ENCODE data around the gene WDPCP.

WDPCP gene

GRCh38 chr2:63572001-63572400 is 16.3 kb downstream of the WDPCP start:
- H3K27ac ChIP-seq (ENCODE audit: low read depth, low read length): no peak overlapping the region
- no peak overlapping the region for H3K4me2 ChIP-seq (ENCODE audit: low read length)
- H3K9me2 ChIP-seq (replicated peaks; ENCODE audit: control insufficient read depth, low read length): no peaks in the 10 kb centered on the region
- no peaks in the 10 kb centered on the region for H3K27me3 ChIP-seq (ENCODE audit: control insufficient read depth, low read length)
- peaks cover 8% of the 10 kb centered on the region; the same call in 1 of the 2 replicates for H3K9me3 ChIP-seq (ENCODE audit: control insufficient read depth, insufficient read depth, low read length)
- no peaks in the 10 kb centered on the region; the same call in 1 of the 2 replicates for H3K36me3 ChIP-seq (ENCODE audit: control insufficient read depth, low read length)
- peaks cover 20% of the 10 kb centered on the region for H3K79me2 ChIP-seq (ENCODE audit: control insufficient read depth, low read length)
- no peaks in the 10 kb centered on the region for H3F3A ChIP-seq (ENCODE audit: control insufficient read depth, insufficient read depth)
- no peak overlapping the region for H3K4me3 ChIP-seq (ENCODE audit: low read length)
- TF ChIP-seq CTCF (IDR thresholded peaks at IDR 0.05; ENCODE audit: low read depth, low read length, poor library complexity, severe bottlenecking): no peak
- TF ChIP-seq EZH2phosphoT487 (IDR thresholded peaks at IDR 0.05; ENCODE audit: borderline replicate concordance, low read length): no peak
- no peaks in the 10 kb centered on the region for H3K4me1 ChIP-seq (ENCODE audit: control insufficient read depth, low read length)
- H4K20me1 ChIP-seq (ENCODE audit: control insufficient read depth, insufficient read depth, low read depth, low read length): no peaks in the 10 kb centered on the region

GRCh38 chr2:63571291-63571690 is 17.0 kb downstream of the WDPCP start:
- TF ChIP-seq CTCF (IDR thresholded peaks at IDR 0.05; ENCODE audit: low read depth, low read length, poor library complexity, severe bottlenecking) (no peak), EZH2phosphoT487 (IDR thresholded peaks at IDR 0.05; ENCODE audit: borderline replicate concordance, low read length) (no peak)
- Histone ChIP-seq H3K27ac (ENCODE audit: low read depth, low read length) (no peak overlapping the region), H3K79me2 (ENCODE audit: control insufficient read depth, low read length) (peaks cover 15% of the 10 kb centered on the region), H3K36me3 (ENCODE audit: control insufficient read depth, low read length) (no peaks in the 10 kb centered on the region; the same call in 1 of the 2 replicates), H3F3A (ENCODE audit: control insufficient read depth, insufficient read depth) (no peaks in the 10 kb centered on the region), H3K9me3 (ENCODE audit: control insufficient read depth, insufficient read depth, low read length) (peaks cover 13% of the 10 kb centered on the region; the same call in 1 of the 2 replicates), H4K20me1 (ENCODE audit: control insufficient read depth, insufficient read depth, low read depth, low read length) (no peaks in the 10 kb centered on the region), H3K4me1 (ENCODE audit: control insufficient read depth, low read length) (no peaks in the 10 kb centered on the region), H3K4me3 (ENCODE audit: low read length) (no peak overlapping the region), H3K27me3 (ENCODE audit: control insufficient read depth, low read length) (no peaks in the 10 kb centered on the region), H3K4me2 (ENCODE audit: low read length) (no peak overlapping the region), H3K9me2 (replicated peaks; ENCODE audit: control insufficient read depth, low read length) (no peaks in the 10 kb centered on the region)

GRCh38 chr2:63569740-63570139 is 18.5 kb downstream of the WDPCP start:
- no peak overlapping the region for H3K4me2 ChIP-seq (ENCODE audit: low read length)
- H3K79me2 ChIP-seq (ENCODE audit: control insufficient read depth, low read length): peaks cover 9% of the 10 kb centered on the region
- no peaks in the 10 kb centered on the region for H3F3A ChIP-seq (ENCODE audit: control insufficient read depth, insufficient read depth)
- no peaks in the 10 kb centered on the region for H3K9me2 ChIP-seq (replicated peaks; ENCODE audit: control insufficient read depth, low read length)
- no peaks in the 10 kb centered on the region for H4K20me1 ChIP-seq (ENCODE audit: control insufficient read depth, insufficient read depth, low read depth, low read length)
- peaks cover 13% of the 10 kb centered on the region; the same call in 1 of the 2 replicates for H3K9me3 ChIP-seq (ENCODE audit: control insufficient read depth, insufficient read depth, low read length)
- H3K27me3 ChIP-seq (ENCODE audit: control insufficient read depth, low read length): no peaks in the 10 kb centered on the region
- no peaks in the 10 kb centered on the region; the same call in 1 of the 2 replicates for H3K36me3 ChIP-seq (ENCODE audit: control insufficient read depth, low read length)
- H3K4me3 ChIP-seq (ENCODE audit: low read length): no peak overlapping the region
- H3K4me1 ChIP-seq (ENCODE audit: control insufficient read depth, low read length): no peaks in the 10 kb centered on the region
- no peak for TF ChIP-seq EZH2phosphoT487 (IDR thresholded peaks at IDR 0.05; ENCODE audit: borderline replicate concordance, low read length)
- TF ChIP-seq CTCF (IDR thresholded peaks at IDR 0.05; ENCODE audit: low read depth, low read length, poor library complexity, severe bottlenecking): no peak
- H3K27ac ChIP-seq (ENCODE audit: low read depth, low read length): no peak overlapping the region
